Suprapubic skin (tissue), 4 donors: Measurements from ENCODE around the gene POLR1C.

Source experiments
- CTCF ChIP-seq, 2 donors: fragments of 200-600 bp in 1 of 2; fragments of 450-650 bp in 1 of 2; sonication (generic) in 1 of 2; IDR thresholded peaks; one replicate each; pipeline ENCODE4 v1.5.1; 2016 to 2019; ENCODE audit warnings: antibody characterized with exemption in 2 of 2, mild to moderate bottlenecking in 1 of 2, moderate library complexity in 1 of 2
- EP300 ChIP-seq: sonication (generic); formaldehyde crosslinking; IDR thresholded peaks from one replicate; pipeline ENCODE4 v1.6.1; 2017; ENCODE audit warnings: antibody characterized with exemption
- POLR2A ChIP-seq, 2 donors: fragments of 450-650 bp; IDR thresholded peaks; one replicate each; pipeline ENCODE4 v1.6.1; 2017; ENCODE audit warnings: antibody characterized with exemption in 2 of 2, mild to moderate bottlenecking in 2 of 2, moderate library complexity in 2 of 2
- POLR2AphosphoS5 ChIP-seq, 3 donors: sonication (generic); formaldehyde crosslinking; IDR thresholded peaks; one replicate each; pipeline ENCODE4 v1.6.1; 2017; ENCODE audit warnings: antibody characterized with exemption in 3 of 3

- TF ChIP-seq CTCF (IDR thresholded peaks at IDR 0.05) = no peak
- TF ChIP-seq EP300 = no peak
- no peak for TF ChIP-seq POLR2AphosphoS5 (IDR thresholded peaks at IDR 0.05)
- TF ChIP-seq POLR2A (IDR thresholded peaks at IDR 0.05) = no peak
Measured at GRCh38 chr6:43467752-43468151, 49.1 kb upstream of the POLR1C start.
